Esophagus muscularis mucosa (tissue), 4 donors: ENCODE data around the gene WDR27. TPM values are rescaled to one million over a fixed set of nuclear protein-coding genes. Genes with fewer than 3 reads are reported as not detected.

ENCODE experiments used
- DNase-seq: peaks from one replicate; pipeline ENCODE4 v3.0.0-alpha.2; 2017; ENCODE audit errors: extremely low spot score
- H3K27ac ChIP-seq, 4 donors: fragments of 200-600 bp; sonication (generic); replicated peaks in 1 of 4; 1 replicate in 3 of 4; 2 replicates in 1 of 4; pipeline ENCODE4 v1.5.1; 2016 to 2019; ENCODE audit warnings: mild to moderate bottlenecking in 1 of 4
- H3K27me3 ChIP-seq, 4 donors: fragments of 200-600 bp; sonication (generic); one replicate each; pipeline versions ENCODE4 v1.5.1 to v1.6.0; 2016 to 2019
- H3K36me3 ChIP-seq, 4 donors: fragments of 200-600 bp; sonication (generic); one replicate each; pipeline ENCODE4 v1.5.1; 2016 to 2019
- H3K4me1 ChIP-seq, 4 donors: fragments of 200-600 bp; sonication (generic); one replicate each; pipeline ENCODE4 v1.5.1; 2016 to 2019
- H3K4me3 ChIP-seq, 4 donors: fragments of 200-600 bp; sonication (generic); 1 replicate in 2 of 4; 2 replicates in 2 of 4; pipeline ENCODE4 v1.5.1; 2016 to 2019; ENCODE audit warnings: mild to moderate bottlenecking in 4 of 4, moderate library complexity in 1 of 4
- H3K9me3 ChIP-seq, 4 donors: fragments of 200-600 bp; sonication (generic); 1 replicate in 3 of 4; 2 replicates in 1 of 4; pipeline ENCODE4 v1.5.1; 2016 to 2019
- CTCF ChIP-seq, 3 experiments: fragments of 200-600 bp in 2 of 3; fragments of 450-650 bp in 1 of 3; sonication (generic) in 2 of 3; IDR thresholded peaks; one replicate each; pipeline ENCODE4 v1.5.1; 2017 to 2019; ENCODE audit warnings: antibody characterized with exemption in 3 of 3, mild to moderate bottlenecking in 2 of 3, moderate library complexity in 1 of 3
- EP300 ChIP-seq: sonication (generic); formaldehyde crosslinking; IDR thresholded peaks from one replicate; pipeline ENCODE4 v1.6.1; 2017; ENCODE audit warnings: antibody characterized with exemption
- POLR2A ChIP-seq: fragments of 450-650 bp; IDR thresholded peaks from one replicate; pipeline ENCODE4 v1.6.1; 2017; ENCODE audit warnings: antibody characterized with exemption, moderate library complexity, mild to moderate bottlenecking, low read depth
- POLR2AphosphoS5 ChIP-seq, 2 donors: sonication (generic); formaldehyde crosslinking; IDR thresholded peaks; one replicate each; pipeline ENCODE4 v1.6.1; 2017; ENCODE audit warnings: antibody characterized with exemption in 2 of 2
- WGBS: methylation state at CpG from one replicate; pipeline ENCODE4 v1.1.5; 2018; 5-methylcytosine and 5-hydroxymethylcytosine counted together
- intact Hi-C: fragments of 100-400 bp; cut with DNase I; formaldehyde crosslinking; loops from one replicate; pipeline ENCODE4 v1.15.1; 2023
- total RNA-seq, 4 donors: library from RNA; depleted of rRNA; stranded (reverse); fragments of >200 nt; gene quantifications; one replicate each; pipeline versions ENCODE4 v1.1.0 to v1.2.1, GENCODE V29; 2016

The WDR27 gene
- total RNA-seq, 4 donors from 2014 or later: 9.3 to 18.4 (median 14.4) TPM

DNA sequence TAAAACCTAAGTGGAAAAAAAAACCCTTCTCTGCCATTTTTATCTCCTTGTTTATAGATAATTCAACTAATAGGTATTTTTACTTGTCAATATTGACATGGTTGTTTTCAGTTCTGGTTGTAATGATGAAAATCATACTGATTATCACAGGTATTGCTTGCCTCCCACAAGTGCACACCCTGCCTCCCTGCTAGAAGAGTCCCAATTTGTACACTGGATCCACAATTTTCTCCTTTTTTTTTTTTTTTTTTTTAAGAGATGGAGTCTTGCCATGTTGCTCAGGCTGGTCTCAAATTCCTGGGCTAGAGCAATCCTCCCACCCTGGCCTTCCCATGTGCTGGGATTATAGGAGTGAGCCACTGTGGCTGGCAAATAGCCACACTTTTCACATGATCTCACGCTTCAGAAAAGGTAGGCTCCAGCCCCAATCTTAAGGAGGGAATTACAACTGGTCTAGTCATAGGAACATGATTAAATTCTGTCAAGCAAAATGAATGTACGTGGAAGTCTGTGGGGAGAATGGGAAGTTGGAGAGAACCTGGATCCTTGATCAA is 37.2 kb upstream of the WDR27 start:
- Histone ChIP-seq H3K4me1 (peaks cover 0 to 4% (median 0%) of the 10 kb centered on the region in 4 donors), H3K36me3 (no peaks in the 10 kb centered on the region), H3K27ac (no peak overlapping the region), H3K9me3 (no peaks in the 10 kb centered on the region), H3K27me3 (peaks cover 0 to 4% (median 0%) of the 10 kb centered on the region in 4 donors), H3K4me3 (no peak overlapping the region)
- TF ChIP-seq CTCF (IDR thresholded peaks at IDR 0.05) (no peak), POLR2AphosphoS5 (IDR thresholded peaks at IDR 0.05) (no peak), POLR2A (no peak), EP300 (no peak)
- DNase-seq: no peak
- WGBS: 83% methylated on average over 2 of the region's 2 CpGs
- intact Hi-C loops: no loop called here

- 50% methylated on average over 8 of the region's 9 CpGs for WGBS
- intact Hi-C loops: no loop called here
- no peak for DNase-seq
- peaks cover 0 to 4% (median 0%) of the 10 kb centered on the region in 4 donors for H3K27me3 ChIP-seq
- H3K27ac ChIP-seq: peak overlapping the region in 1 of 4 donors; percentile 12
- no peaks in the 10 kb centered on the region for H3K36me3 ChIP-seq
- TF ChIP-seq EP300 (no peak), POLR2A (no peak), CTCF (IDR thresholded peaks at IDR 0.05) (no peak), POLR2AphosphoS5 (IDR thresholded peaks at IDR 0.05) (no peak)
- H3K9me3 ChIP-seq: no peaks in the 10 kb centered on the region
- H3K4me1 ChIP-seq: peaks cover 0 to 4% (median 0%) of the 10 kb centered on the region in 4 donors
- no peak overlapping the region for H3K4me3 ChIP-seq
Measured at GRCh38 chr6:169738204-169738975, 36.6 kb upstream of the WDR27 start.

GRCh38 chr6:169729961-169730360 is 28.1 kb upstream of the WDR27 start:
- no peaks in the 10 kb centered on the region for H3K9me3 ChIP-seq
- H3K27ac ChIP-seq: no peak overlapping the region
- H3K4me1 ChIP-seq: peaks cover 1 to 9% (median 8%) of the 10 kb centered on the region in 4 donors
- no peak overlapping the region for H3K4me3 ChIP-seq
- intact Hi-C loops: no loop called here
- no peak for DNase-seq
- TF ChIP-seq CTCF (IDR thresholded peaks at IDR 0.05): no peak
- TF ChIP-seq POLR2A: no peak
- TF ChIP-seq POLR2AphosphoS5 (IDR thresholded peaks at IDR 0.05): no peak
- TF ChIP-seq EP300: no peak
- no peaks in the 10 kb centered on the region for H3K27me3 ChIP-seq
- H3K36me3 ChIP-seq: no peaks in the 10 kb centered on the region

DNA sequence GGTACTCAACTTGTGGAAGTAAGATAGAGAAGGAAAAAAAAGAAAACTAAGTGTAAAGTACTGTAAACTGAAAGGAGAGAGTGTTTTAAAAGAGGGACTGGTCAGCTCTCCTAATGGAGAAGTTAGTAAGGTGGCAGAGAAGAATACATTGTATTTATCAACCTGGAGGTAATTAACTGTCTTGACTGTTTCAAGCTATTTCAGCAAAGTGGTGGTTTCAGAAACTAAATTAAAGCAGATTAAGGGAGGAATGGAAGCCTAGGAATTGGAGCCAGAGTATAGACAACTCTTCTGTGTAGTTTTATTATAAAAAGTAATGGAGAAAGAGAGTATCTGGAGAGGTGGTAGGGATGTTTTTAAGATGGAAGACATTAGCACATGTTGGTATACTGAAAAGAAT is 25.1 kb upstream of the WDR27 start:
- DNase-seq: no peak
- TF ChIP-seq POLR2AphosphoS5 (IDR thresholded peaks at IDR 0.05): no peak
- no peak for TF ChIP-seq EP300
- Histone ChIP-seq H3K4me1 (peaks cover 13 to 21% (median 20%) of the 10 kb centered on the region in 4 donors), H3K36me3 (no peaks in the 10 kb centered on the region), H3K27me3 (no peaks in the 10 kb centered on the region), H3K4me3 (no peak overlapping the region), H3K9me3 (no peaks in the 10 kb centered on the region), H3K27ac (no peak overlapping the region)
- intact Hi-C loops: no loop called here

GRCh38 chr6:169726049-169726400 is 24.2 kb upstream of the WDR27 start:
- Histone ChIP-seq H3K36me3 (no peaks in the 10 kb centered on the region), H3K27ac (peak overlapping the region in 2 of 4 donors; percentile 97 to 98), H3K27me3 (no peaks in the 10 kb centered on the region), H3K4me1 (peaks cover 22 to 31% (median 29%) of the 10 kb centered on the region in 4 donors), H3K4me3 (no peak overlapping the region), H3K9me3 (no peaks in the 10 kb centered on the region)
- TF ChIP-seq POLR2A (no peak), POLR2AphosphoS5 (IDR thresholded peaks at IDR 0.05) (no peak), EP300 (no peak), CTCF (IDR thresholded peaks at IDR 0.05) (no peak)
- intact Hi-C loops: no loop called here
- no peak for DNase-seq
- 100% methylated on average over 1 of the region's 1 CpG for WGBS
